GOT3 (cell line): Measurements from ENCODE around the gene PRKAR1A.

ENCODE experiments used
- DNase-seq: peaks from one replicate; lab custom pipeline; 2025; ENCODE audit warnings: mixed read lengths; lab: John Stamatoyannopoulos, UW

Gene PRKAR1A

DNA sequence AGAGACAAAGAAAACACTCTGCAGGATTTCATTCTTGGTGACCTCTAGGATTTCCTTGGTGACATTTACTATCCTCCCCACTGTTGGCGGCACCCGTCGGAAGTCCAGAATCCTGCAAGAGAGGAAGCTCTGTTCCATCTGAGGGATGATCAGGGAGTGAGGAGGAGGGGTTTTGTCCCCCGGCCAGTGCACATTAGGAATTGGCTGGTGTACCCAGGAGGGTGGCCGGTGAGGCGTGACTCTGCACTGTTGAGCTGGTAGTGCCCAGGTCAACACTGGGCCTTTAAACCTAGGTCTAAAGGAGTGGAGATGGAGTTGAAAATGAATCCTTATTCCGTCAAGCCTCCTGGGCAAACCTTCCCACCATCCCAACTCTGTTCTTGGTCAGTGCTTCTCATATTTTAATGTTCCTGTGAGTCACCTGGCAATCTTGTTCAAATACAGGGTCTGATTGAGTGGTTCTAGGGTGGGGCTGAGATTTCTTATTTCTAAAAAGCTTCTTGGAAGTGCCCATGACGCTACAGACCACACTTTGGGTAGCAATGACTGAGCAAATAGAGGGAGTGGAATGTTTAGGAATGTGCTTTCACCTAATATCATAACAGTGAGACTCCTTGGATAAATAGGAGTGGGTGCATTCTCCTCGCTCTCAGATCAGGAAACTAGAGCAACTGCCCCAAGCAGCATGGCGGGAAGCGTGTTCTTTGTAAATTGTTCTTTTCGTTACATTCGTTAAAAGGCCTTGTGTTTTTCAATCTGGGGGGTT, 30.7 kb downstream of the PRKAR1A start:
- no peak for DNase-seq

GRCh38 chr17:68544111-68544915, 32.1 kb downstream of the PRKAR1A start:
- no peak for DNase-seq

GRCh38 chr17:68556551-68556950, 44.3 kb downstream of the PRKAR1A start:
- no peak for DNase-seq

DNA sequence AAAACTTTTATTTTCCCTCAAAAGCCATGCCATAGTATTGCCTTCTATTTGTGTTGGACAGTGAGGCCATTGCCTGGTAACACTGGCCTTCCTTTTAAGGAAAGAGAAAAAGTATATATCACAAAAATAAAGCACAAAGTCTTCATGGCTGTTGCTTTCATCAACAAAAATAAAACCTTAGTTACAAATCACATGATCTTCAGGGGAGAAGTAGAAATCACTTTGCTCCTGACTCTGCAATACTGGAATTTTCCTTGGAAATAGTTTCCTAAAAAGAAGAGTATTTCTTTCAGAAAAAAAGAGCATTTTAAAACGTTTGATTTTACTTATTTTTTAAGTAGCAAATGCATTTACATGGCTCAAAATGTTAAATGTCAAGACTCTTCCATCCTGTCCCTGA, 47.1 kb downstream of the PRKAR1A start:
- DNase-seq: no peak

- DNase-seq: no peak
Observed at GRCh38 chr17:68560966-68561720, 48.9 kb downstream of the PRKAR1A start.

DNA sequence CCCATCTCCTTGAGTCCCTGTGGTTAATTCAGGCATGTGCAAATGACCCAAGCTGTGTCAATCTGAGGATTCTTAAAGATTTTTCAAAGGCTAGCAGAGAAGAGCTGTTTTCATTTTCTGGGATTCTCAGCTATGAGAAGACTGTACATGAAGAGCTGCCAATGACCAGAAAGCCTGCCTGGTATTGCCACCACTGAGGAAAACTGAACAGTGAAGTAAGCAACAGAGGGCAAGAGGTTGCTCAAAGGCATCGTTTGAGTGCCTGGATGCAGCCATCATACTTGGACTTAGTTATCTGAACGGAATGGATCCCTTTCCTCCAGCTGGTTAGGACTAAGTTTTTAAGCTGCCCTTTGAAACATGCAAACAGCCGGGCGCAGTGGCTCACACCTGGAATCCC, 50.5 kb downstream of the PRKAR1A start:
- DNase-seq: no peak

DNA sequence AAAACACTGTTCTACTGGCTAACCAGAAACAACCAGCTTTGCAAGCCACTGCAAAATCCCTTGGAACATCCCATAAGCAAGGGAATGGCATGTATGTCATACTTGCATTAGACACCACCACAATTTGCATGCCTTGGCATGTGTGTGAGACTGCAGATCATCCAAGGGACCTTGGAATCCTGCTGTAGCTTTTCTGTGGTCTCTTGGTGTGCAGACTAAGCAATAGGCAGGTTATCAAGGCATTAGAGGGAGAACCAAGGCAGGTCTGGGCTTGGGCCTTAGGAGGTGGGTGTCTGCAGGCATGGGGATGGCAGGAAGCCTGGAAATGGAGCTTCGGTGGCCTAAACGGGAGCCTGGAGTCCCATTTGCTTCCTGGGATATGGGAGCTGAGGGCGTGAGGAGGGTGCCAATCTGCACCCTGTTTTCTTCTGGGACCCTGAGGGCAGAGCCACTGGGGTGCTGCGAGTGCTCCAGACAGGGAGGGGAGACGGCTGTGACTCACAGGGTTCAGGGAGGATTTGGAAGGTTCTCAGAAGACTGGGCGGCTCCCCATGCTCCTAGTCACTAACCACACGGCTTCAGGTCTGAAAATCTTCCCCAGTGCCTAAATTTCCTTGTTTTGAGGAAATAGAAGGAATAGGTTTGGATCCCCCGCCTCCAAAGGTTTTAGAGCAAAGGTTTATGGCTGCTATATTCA, 52.3 kb downstream of the PRKAR1A start:
- no peak for DNase-seq

DNA sequence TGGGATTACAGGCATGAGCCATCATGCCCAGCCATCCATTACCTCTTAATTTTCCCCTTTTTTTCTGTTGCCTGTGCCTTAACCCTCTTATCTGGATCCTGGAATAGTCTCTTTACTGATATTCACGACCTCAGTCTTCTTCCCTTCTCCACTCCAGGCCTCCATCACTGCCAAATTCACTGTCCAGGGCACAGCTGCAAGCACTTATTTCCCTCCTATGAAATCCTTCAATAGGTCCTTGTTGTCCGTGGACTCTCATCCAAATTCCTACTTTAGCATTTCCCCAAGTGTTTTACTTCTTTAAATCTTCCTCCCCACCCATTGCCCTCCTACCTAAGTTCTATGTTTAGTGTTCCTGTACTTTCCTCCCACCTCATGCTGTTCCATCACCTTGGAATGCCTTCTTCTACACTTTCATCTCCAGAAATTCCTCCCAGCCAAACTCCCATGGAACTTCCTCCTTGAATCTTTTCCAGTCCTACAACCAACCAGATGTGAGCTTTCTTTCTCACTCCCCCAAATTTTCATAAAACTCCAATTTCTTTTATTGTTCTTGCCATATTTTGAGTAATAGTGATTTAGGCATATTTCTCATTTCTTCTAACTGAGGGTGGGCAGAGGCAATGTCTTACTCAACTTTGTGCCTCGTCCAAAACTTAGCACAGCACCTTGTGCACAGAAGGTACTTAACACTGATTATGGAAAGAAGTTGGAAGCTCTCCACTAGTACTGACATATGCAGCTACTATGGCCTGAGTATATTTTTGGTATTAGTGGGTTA, 53.6 kb downstream of the PRKAR1A start:
- DNase-seq: no peak

DNA sequence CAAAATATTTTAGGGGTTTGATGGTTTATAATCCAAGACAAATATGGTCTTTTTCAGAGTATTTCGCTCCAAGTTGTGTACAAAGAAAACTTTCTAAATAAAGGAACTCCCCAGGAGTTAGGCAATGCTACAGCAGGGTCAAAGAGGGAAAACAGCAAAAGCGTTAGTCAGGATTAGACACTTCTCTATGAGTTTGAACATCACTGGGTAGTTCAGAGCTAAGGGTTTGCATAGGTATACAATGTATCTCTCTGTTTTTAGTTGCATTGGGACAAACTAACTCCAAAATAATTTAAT, 54.2 kb downstream of the PRKAR1A start:
- DNase-seq: no peak

- no peak for DNase-seq
Observed at GRCh38 chr17:68567035-68567434, 54.8 kb downstream of the PRKAR1A start.

GRCh38 chr17:68567581-68567980, 55.4 kb downstream of the PRKAR1A start:
- no peak for DNase-seq

- no peak for DNase-seq
Observed at GRCh38 chr17:68568581-68568980, 56.4 kb downstream of the PRKAR1A start.

DNA sequence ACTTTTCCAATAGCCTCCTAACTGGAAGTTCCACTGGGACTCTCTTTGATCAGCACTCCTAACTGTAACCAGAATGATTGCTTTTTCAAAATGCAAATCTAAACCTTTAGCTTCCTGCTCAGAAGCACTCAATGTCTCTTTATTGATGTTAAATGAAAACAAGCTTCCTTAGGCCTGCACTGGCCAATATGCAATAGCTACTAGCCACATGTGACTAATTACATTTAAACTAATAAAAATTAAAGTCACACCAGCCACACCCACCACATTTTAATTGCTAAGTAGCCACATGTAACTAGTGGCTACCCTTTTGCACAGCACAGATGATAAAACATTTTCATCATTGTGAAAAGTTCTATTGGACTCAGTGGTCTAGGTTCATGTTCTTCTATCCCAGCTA, 57.1 kb downstream of the PRKAR1A start:
- no peak for DNase-seq

DNA sequence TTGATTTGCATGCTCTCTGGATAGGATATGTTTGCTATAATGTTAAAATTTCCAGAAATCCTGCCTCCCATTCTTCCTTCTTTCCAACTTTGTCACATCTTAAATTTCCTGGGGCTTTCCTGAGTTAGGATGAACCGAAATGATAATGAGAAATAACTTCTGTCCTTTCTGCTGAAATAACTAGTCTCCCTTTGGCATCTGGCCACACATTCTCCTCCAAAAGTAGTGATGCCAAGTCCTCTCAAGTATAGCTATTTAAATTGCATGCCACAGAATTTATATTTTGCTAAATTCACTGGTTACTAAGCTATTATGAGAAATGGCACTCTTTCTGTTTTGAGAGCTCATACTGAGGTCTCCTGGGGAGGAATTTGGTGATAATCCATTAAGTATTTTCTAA, 58.3 kb downstream of the PRKAR1A start:
- no peak for DNase-seq

- no peak for DNase-seq
Observed at GRCh38 chr17:68572138-68572842, 60.1 kb downstream of the PRKAR1A start.

GRCh38 chr17:68573338-68573737, 61.1 kb downstream of the PRKAR1A start:
- no peak for DNase-seq

DNA sequence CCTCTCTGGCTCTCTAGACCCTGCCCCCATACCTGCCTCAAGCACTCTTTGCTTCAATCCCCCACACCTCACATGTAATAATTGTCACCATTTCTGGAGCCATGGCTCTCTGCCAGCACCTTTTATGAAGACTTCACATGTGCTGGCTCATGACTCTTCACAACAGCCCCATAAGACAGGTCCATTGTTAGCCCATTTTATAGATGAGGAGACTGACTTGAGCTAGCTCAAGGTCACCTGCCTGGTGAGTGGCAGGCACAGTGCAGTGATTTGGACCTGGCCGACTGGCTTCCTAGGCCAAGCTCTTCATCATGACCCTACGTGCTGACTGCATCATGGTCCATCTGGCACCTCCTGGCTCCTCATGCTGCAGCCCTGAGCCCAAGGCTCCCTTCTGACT, 63.9 kb downstream of the PRKAR1A start:
- no peak for DNase-seq

- no peak for DNase-seq
Observed at GRCh38 chr17:68576811-68577496, 64.7 kb downstream of the PRKAR1A start.

- DNase-seq: no peak
Observed at GRCh38 chr17:68577497-68577821, 65.2 kb downstream of the PRKAR1A start.

DNA sequence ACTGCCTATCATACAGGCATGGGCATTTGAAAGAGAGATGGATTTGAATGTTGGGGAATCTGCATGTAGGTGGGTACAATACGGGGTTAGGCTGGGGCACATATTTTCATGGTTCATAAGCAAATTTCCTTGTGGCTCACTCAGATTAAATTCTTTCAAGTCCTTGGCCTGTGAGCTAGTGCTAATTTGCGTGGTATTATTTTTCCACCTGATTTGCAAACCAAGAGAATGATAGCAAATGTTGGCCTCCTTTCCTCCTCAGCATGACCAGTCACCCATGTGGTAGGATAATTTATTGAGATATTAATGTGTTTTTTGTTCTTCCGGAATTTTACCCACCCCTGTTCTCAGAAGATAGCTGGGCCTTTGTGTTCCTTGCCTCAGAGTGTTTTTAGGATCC, 66.0 kb downstream of the PRKAR1A start:
- DNase-seq: no peak
